PC-3 (cell line): ENCODE measurements around the gene ETV6. TPM values are rescaled to one million over a fixed set of nuclear protein-coding genes. Genes with fewer than 3 reads are reported as not detected.

Source experiments
- ATAC-seq: fragments of 200-7000 bp; cut with Tn5 transposase; 2 replicates; pipeline ENCODE4 v1.9.1; 2020; ENCODE audit warnings: mild to moderate bottlenecking, moderate library complexity
- BruUV-seq: library from RNA; stranded (reverse); fragments of 400-500 nt; replicated peaks from 2 replicates; lab custom pipeline; 2021; lab: Mats Ljungman, UMichigan
- CTCF ChIA-PET: fragments of 300-600 bp; sonication (Branson Sonifier 250); formaldehyde crosslinking; loops from one replicate; lab custom pipeline; 2022; ENCODE audit warnings: antibody characterized with exemption; lab: Charles Lee
- POLR2A ChIA-PET: fragments of 300-600 bp; sonication (Branson Sonifier 250); formaldehyde crosslinking; loops from one replicate; lab custom pipeline; 2022; ENCODE audit warnings: antibody characterized with exemption; ENCODE audit not compliant: unreplicated experiment; lab: Charles Lee
- DNase-seq: peaks from one replicate; pipeline ENCODE4 v3.0.0-alpha.2; 2015
- H2AFZ ChIP-seq: fragments of 300-600 bp; sonication (generic); 2 replicates; pipeline ENCODE4 v1.6.0; 2016; ENCODE audit warnings: antibody characterized with exemption, low read length
- H3F3A ChIP-seq: fragments of 300-600 bp; sonication (generic); one replicate; pipeline ENCODE4 v1.6.0; 2017; ENCODE audit warnings: antibody characterized with exemption, low read length, control low read depth, mild to moderate bottlenecking; ENCODE audit not compliant: unreplicated experiment
- H3K27ac ChIP-seq: fragments of 300-600 bp; sonication (generic); 2 replicates; pipeline ENCODE4 v1.5.1; 2016; ENCODE audit warnings: mild to moderate bottlenecking, low read length
- H3K27me3 ChIP-seq: fragments of 300-600 bp; sonication (generic); 2 replicates; pipeline ENCODE4 v1.6.1; 2016; ENCODE audit warnings: low read length, mixed read lengths
- H3K36me3 ChIP-seq: fragments of 300-600 bp; sonication (generic); 2 replicates; pipeline ENCODE4 v1.6.1; 2016; ENCODE audit warnings: low read depth, mixed run types, low read length, mixed read lengths
- H3K4me1 ChIP-seq: fragments of 300-600 bp; sonication (generic); 2 replicates; pipeline ENCODE4 v1.5.1; 2016; ENCODE audit warnings: low read length; ENCODE audit not compliant: insufficient read depth
- H3K4me2 ChIP-seq: fragments of 300-600 bp; sonication (generic); 2 replicates; pipeline ENCODE4 v1.6.0; 2016; ENCODE audit warnings: low read length
- H3K4me3 ChIP-seq: fragments of 300-600 bp; sonication (generic); 2 replicates; pipeline ENCODE4 v1.5.1; 2016; ENCODE audit warnings: mild to moderate bottlenecking, low read length, mixed read lengths
- H3K79me2 ChIP-seq: fragments of 300-600 bp; sonication (generic); 2 replicates; pipeline ENCODE4 v1.6.1; 2017; ENCODE audit warnings: low read length, mixed read lengths
- H3K9ac ChIP-seq: fragments of 300-600 bp; sonication (generic); 2 replicates; pipeline ENCODE4 v1.6.0; 2016; ENCODE audit warnings: mild to moderate bottlenecking, low read length
- H3K9me2 ChIP-seq: fragments of 300-600 bp; sonication (generic); replicated peaks from 2 replicates; pipeline ENCODE4 v1.6.1; 2016; ENCODE audit warnings: mixed run types, low read length, mixed read lengths
- H3K9me3 ChIP-seq: fragments of 300-600 bp; sonication (generic); 2 replicates; pipeline ENCODE4 v1.6.1; 2016; ENCODE audit warnings: low read length, mixed read lengths
- H4K20me1 ChIP-seq: fragments of 300-600 bp; sonication (generic); 2 replicates; pipeline ENCODE4 v1.6.1; 2016; ENCODE audit warnings: low read length, mixed read lengths
- CTCF ChIP-seq: fragments of 300-600 bp; sonication (generic); conservative IDR thresholded peaks from 2 replicates; pipeline ENCODE4 v1.5.1; 2017; ENCODE audit warnings: antibody characterized with exemption, low read depth, mild to moderate bottlenecking, low read length
- EZH2 ChIP-seq: fragments of 300-600 bp; sonication (generic); IDR thresholded peaks from one replicate; pipeline ENCODE4 v1.6.1; 2017; ENCODE audit warnings: antibody characterized with exemption, mild to moderate bottlenecking, low read length; ENCODE audit not compliant: unreplicated experiment
- EZH2phosphoT487 ChIP-seq: fragments of 300-600 bp; sonication (generic); IDR thresholded peaks from 2 replicates; pipeline ENCODE4 v1.6.1; 2018; ENCODE audit warnings: mild to moderate bottlenecking, antibody characterized with exemption, low read length, borderline replicate concordance
- intact Hi-C: fragments of 100-400 bp; cut with micrococcal nuclease; formaldehyde crosslinking; loops from 2 replicates; pipeline ENCODE4 v1.9.0; 2023
- total RNA-seq: library from RNA; depleted of rRNA; stranded (reverse); fragments of >200 nt; gene quantifications from 2 replicates; pipeline ENCODE4 v1.2.3, GENCODE V29; 2014

ETV6 gene
- total RNA-seq, 1 experiment from 2014 or later: 5.0 TPM

- Histone ChIP-seq H2AFZ (no peak overlapping the region), H3K4me3 (no peak overlapping the region), H3K9me3 (no peaks in the 10 kb centered on the region), H3K79me2 (no peaks in the 10 kb centered on the region; the same call in 1 of the 2 replicates), H4K20me1 (no peaks in the 10 kb centered on the region), H3K27ac (no peak overlapping the region), H3K9ac (no peak overlapping the region), H3K36me3 (no peaks in the 10 kb centered on the region), H3K4me1 (peaks cover 33% of the 10 kb centered on the region), H3K27me3 (no peaks in the 10 kb centered on the region), H3K4me2 (no peak overlapping the region), H3K9me2 (no peaks in the 10 kb centered on the region), H3F3A (no peaks in the 10 kb centered on the region)
- TF ChIP-seq EZH2phosphoT487: no peak
- no peak for TF ChIP-seq CTCF
- TF ChIP-seq EZH2: no peak
- ChIA-PET POLR2A (no interaction called here), CTCF (no interaction called here)
- ATAC-seq: no peak
- no TSS peak for BruUV-seq
- no peak for DNase-seq
- intact Hi-C loops: no loop called here
Observed at GRCh38 chr12:11727133-11727664, 77.7 kb downstream of the ETV6 start.

GRCh38 chr12:11728154-11728755 lies 78.8 kb downstream of the ETV6 start:
- ChIA-PET POLR2A (no interaction called here), CTCF (no interaction called here)
- Histone ChIP-seq H3K9me3 (no peaks in the 10 kb centered on the region), H3K79me2 (no peaks in the 10 kb centered on the region; the same call in 1 of the 2 replicates), H3K36me3 (no peaks in the 10 kb centered on the region), H3K4me3 (no peak overlapping the region), H4K20me1 (no peaks in the 10 kb centered on the region), H3K27ac (no peak overlapping the region), H3K9me2 (no peaks in the 10 kb centered on the region), H3K4me1 (peaks cover 33% of the 10 kb centered on the region), H3K27me3 (no peaks in the 10 kb centered on the region), H2AFZ (no peak overlapping the region), H3K9ac (no peak overlapping the region), H3K4me2 (no peak overlapping the region), H3F3A (no peaks in the 10 kb centered on the region)
- no TSS peak for BruUV-seq
- intact Hi-C loops: no loop called here
- TF ChIP-seq EZH2 (no peak), EZH2phosphoT487 (no peak)
- ATAC-seq (no peak), DNase-seq (no peak)

GRCh38 chr12:11729008-11729407 lies 79.5 kb downstream of the ETV6 start:
- Histone ChIP-seq H3K9me3 (no peaks in the 10 kb centered on the region), H3K9ac (no peak overlapping the region), H3K27me3 (no peaks in the 10 kb centered on the region), H3K36me3 (no peaks in the 10 kb centered on the region), H3K4me3 (no peak overlapping the region), H3F3A (no peaks in the 10 kb centered on the region), H3K4me2 (no peak overlapping the region), H3K4me1 (peaks cover 33% of the 10 kb centered on the region), H3K27ac (peak overlapping the region; percentile 71; the same call in 1 of the 2 replicates), H3K79me2 (no peaks in the 10 kb centered on the region; the same call in 1 of the 2 replicates), H4K20me1 (no peaks in the 10 kb centered on the region), H2AFZ (no peak overlapping the region), H3K9me2 (no peaks in the 10 kb centered on the region)
- POLR2A ChIA-PET: no interaction called here
- DNase-seq (peak; percentile 12), ATAC-seq (no peak)
- TF ChIP-seq EZH2phosphoT487 (no peak), EZH2 (no peak), CTCF (no peak)
- CTCF ChIA-PET: interaction anchor here (0.7 kb wide), 1 partner anchor 19 kb away, joined by 3 read pairs; no protein-coding TSS in a partner anchor
- BruUV-seq: no TSS peak
- intact Hi-C loops: no loop called here
